ENCODE results near the gene DDX31.

The DDX31 gene

DNA sequence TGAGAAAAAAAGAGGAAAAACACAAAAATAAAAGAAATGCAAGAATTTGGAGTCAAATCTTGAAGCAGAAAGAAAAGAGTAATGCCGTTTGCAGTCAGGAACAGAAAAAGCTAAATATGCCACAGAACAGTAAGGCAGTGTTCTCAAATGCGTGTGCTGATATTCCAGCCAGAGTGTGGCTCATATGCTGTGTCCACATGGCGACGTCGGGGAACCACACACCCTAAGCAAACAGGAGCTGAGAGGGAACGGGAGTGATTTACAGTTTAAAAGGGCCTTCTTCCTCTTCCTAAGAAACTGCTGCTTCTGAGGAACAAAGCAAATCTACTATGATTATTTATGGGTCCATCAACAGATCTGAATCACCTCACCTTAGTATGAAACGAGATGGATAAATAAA is 42.7 kb downstream of the DDX31 start:
- H3K9me3 ChIP-seq (ENCODE audit: control insufficient read depth, low read length) = no peaks in the 10 kb centered on the region
- no peak overlapping the region for H3K4me2 ChIP-seq (ENCODE audit: low read length)
- no peak overlapping the region for H3K4me3 ChIP-seq (ENCODE audit: low read depth, low read length)
- H2AFZ ChIP-seq = no peak overlapping the region
- H3K4me1 ChIP-seq = no peaks in the 10 kb centered on the region
- TF ChIP-seq, protein P1, sequence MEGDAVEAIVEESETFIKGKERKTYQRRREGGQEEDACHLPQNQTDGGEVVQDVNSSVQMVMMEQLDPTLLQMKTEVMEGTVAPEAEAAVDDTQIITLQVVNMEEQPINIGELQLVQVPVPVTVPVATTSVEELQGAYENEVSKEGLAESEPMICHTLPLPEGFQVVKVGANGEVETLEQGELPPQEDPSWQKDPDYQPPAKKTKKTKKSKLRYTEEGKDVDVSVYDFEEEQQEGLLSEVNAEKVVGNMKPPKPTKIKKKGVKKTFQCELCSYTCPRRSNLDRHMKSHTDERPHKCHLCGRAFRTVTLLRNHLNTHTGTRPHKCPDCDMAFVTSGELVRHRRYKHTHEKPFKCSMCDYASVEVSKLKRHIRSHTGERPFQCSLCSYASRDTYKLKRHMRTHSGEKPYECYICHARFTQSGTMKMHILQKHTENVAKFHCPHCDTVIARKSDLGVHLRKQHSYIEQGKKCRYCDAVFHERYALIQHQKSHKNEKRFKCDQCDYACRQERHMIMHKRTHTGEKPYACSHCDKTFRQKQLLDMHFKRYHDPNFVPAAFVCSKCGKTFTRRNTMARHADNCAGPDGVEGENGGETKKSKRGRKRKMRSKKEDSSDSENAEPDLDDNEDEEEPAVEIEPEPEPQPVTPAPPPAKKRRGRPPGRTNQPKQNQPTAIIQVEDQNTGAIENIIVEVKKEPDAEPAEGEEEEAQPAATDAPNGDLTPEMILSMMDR (IDR thresholded peaks at IDR 0.05) = no peak
- no peak overlapping the region for H3K9ac ChIP-seq
- no peaks in the 10 kb centered on the region for H3K27me3 ChIP-seq (ENCODE audit: control insufficient read depth, insufficient read depth, low read length)
- H3K79me2 ChIP-seq = no peaks in the 10 kb centered on the region
- H3K27ac ChIP-seq = no peak overlapping the region
- H3K36me3 ChIP-seq (ENCODE audit: control insufficient read depth, insufficient read depth, low read length) = no peaks in the 10 kb centered on the region

DNA sequence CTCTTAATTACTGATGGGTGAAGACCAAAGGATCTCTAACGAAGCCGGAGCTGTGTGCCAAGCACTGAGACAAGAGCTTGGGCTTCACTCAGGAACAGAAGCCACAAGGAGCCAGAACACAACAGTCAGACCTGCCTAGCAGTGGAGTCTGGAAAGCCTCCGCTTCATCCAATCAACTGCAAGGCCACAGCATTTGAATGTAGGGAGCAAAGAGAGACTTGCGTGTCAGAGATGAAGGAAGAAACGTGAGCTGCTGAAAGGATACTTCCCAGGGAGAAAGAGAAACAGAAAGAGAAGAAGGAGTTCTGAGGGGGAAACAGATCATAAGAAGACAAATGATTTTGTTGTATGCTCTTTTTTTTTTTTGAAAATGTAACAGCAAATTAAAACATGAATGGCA is 43.5 kb downstream of the DDX31 start:
- no peaks in the 10 kb centered on the region for H3K36me3 ChIP-seq (ENCODE audit: control insufficient read depth, insufficient read depth, low read length)
- H3K9ac ChIP-seq = no peak overlapping the region
- H3K4me2 ChIP-seq (ENCODE audit: low read length) = no peak overlapping the region
- no peak overlapping the region for H3K4me3 ChIP-seq (ENCODE audit: low read depth, low read length)
- H3K4me1 ChIP-seq = no peaks in the 10 kb centered on the region
- no peaks in the 10 kb centered on the region for H3K9me3 ChIP-seq (ENCODE audit: control insufficient read depth, low read length)
- H3K27ac ChIP-seq = no peak overlapping the region
- H3K79me2 ChIP-seq = no peaks in the 10 kb centered on the region
- H3K27me3 ChIP-seq (ENCODE audit: control insufficient read depth, insufficient read depth, low read length) = no peaks in the 10 kb centered on the region
- H2AFZ ChIP-seq = no peak overlapping the region
- TF ChIP-seq, protein P1 (IDR thresholded peaks at IDR 0.05) = no peak

DNA sequence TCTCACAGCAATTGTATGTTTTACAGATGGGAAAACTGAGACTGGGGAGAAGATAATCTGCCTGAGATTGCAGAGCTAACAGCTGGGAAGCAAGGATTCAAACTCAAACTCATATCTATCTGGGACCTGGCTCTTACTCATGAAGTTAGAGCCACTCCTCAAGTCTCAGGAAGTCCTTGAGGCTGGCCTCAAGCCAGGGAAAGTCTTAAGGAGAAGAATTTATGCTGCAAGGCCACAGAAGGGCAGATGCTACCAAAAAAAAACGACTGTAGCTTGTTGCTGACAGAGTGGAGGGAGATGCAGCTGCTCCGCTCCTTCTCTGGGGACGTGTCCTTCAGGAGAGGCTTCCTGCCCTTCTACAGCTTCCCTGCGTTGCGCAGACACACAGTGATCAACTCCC is 47.6 kb downstream of the DDX31 start:
- Histone ChIP-seq H3K9me3 (ENCODE audit: control insufficient read depth, low read length) (no peaks in the 10 kb centered on the region), H3K9ac (no peak overlapping the region), H3K4me1 (no peaks in the 10 kb centered on the region), H2AFZ (no peak overlapping the region), H3K27me3 (ENCODE audit: control insufficient read depth, insufficient read depth, low read length) (no peaks in the 10 kb centered on the region), H3K36me3 (ENCODE audit: control insufficient read depth, insufficient read depth, low read length) (no peaks in the 10 kb centered on the region), H3K4me3 (ENCODE audit: low read depth, low read length) (no peak overlapping the region), H3K27ac (no peak overlapping the region), H3K79me2 (no peaks in the 10 kb centered on the region), H3K4me2 (ENCODE audit: low read length) (no peak overlapping the region)
- TF ChIP-seq, protein P1 (IDR thresholded peaks at IDR 0.05) = no peak

DNA sequence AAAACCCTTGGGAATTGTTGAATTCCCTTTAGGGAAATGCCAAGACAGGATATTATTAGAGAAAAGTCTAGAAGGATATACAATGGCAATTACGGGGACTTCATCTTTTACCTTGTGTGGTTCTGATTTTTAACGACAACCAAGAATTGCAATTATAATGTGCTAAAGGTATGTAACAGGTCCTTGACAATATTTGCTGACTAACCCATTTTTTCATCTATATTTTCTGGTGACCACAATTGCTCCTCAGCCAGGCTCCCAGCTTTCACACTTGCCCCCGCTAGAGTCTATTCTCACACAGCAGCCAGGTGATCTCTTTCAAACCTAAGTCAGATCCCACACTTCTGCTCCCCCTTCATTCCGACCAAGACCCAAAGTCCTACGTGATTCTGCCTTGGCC is 53.1 kb downstream of the DDX31 start:
- H3K4me1 ChIP-seq = no peaks in the 10 kb centered on the region
- no peaks in the 10 kb centered on the region for H3K36me3 ChIP-seq (ENCODE audit: control insufficient read depth, insufficient read depth, low read length)
- H3K4me3 ChIP-seq (ENCODE audit: low read depth, low read length) = no peak overlapping the region
- no peak overlapping the region for H2AFZ ChIP-seq
- H3K4me2 ChIP-seq (ENCODE audit: low read length) = no peak overlapping the region
- H3K9ac ChIP-seq = no peak overlapping the region
- H3K79me2 ChIP-seq = no peaks in the 10 kb centered on the region
- H3K27me3 ChIP-seq (ENCODE audit: control insufficient read depth, insufficient read depth, low read length) = no peaks in the 10 kb centered on the region
- no peak overlapping the region for H3K27ac ChIP-seq
- TF ChIP-seq, protein P1 (IDR thresholded peaks at IDR 0.05) = no peak
- H3K9me3 ChIP-seq (ENCODE audit: control insufficient read depth, low read length) = no peaks in the 10 kb centered on the region

DNA sequence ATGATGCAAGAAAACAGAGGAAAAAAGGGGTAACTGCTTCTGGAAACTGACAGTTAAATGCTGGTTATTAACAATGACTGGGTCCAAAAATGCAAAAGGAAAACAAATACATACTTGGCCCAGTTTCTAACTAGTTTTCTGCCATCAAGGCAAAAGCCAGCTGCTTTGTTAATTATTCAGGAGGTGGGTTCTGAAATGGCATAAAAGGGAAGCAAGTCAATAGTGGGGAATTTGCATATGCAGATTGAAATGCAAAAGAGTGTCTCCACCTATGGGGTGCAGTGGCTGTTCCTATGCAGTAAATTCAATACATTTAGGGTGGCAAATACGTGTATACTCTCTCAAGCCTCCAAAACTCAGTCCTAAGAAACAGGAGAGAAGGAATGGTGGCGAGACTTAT is 54.0 kb downstream of the DDX31 start:
- Histone ChIP-seq H3K4me2 (ENCODE audit: low read length) (no peak overlapping the region), H3K9ac (no peak overlapping the region), H3K36me3 (ENCODE audit: control insufficient read depth, insufficient read depth, low read length) (no peaks in the 10 kb centered on the region), H3K9me3 (ENCODE audit: control insufficient read depth, low read length) (no peaks in the 10 kb centered on the region), H3K79me2 (no peaks in the 10 kb centered on the region), H2AFZ (no peak overlapping the region), H3K27ac (no peak overlapping the region), H3K27me3 (ENCODE audit: control insufficient read depth, insufficient read depth, low read length) (no peaks in the 10 kb centered on the region), H3K4me1 (no peaks in the 10 kb centered on the region), H3K4me3 (ENCODE audit: low read depth, low read length) (no peak overlapping the region)
- TF ChIP-seq, protein P1 (IDR thresholded peaks at IDR 0.05) = no peak
